AG08395 (cell line): ENCODE measurements around the gene AFAP1.

Experiments
- DNase-seq: peaks from one replicate; pipeline ENCODE4 v3.0.0; 2012; ENCODE audit warnings: mixed read lengths, low spot score

AFAP1 gene

GRCh38 chr4:7910952-7911578 lies 28.6 kb downstream of the AFAP1 start:
- DNase-seq, result peak; percentile 83

GRCh38 chr4:7910263-7910896 lies 29.3 kb downstream of the AFAP1 start:
- peak; percentile 51 for DNase-seq

GRCh38 chr4:7909463-7910262 lies 30.0 kb downstream of the AFAP1 start:
- no peak for DNase-seq

GRCh38 chr4:7908668-7909067 lies 31.0 kb downstream of the AFAP1 start:
- DNase-seq, result no peak

GRCh38 chr4:7907142-7907541 lies 32.5 kb downstream of the AFAP1 start:
- DNase-seq, result no peak

- DNase-seq, result no peak
Observed at GRCh38 chr4:7906171-7906701, 33.4 kb downstream of the AFAP1 start.

- peak; percentile 69 for DNase-seq
Observed at GRCh38 chr4:7904952-7905915, 34.4 kb downstream of the AFAP1 start.

GRCh38 chr4:7903791-7904516 lies 35.7 kb downstream of the AFAP1 start:
- DNase-seq, result peak; percentile 71

- DNase-seq, result no peak
Observed at GRCh38 chr4:7902826-7903225, 36.8 kb downstream of the AFAP1 start.

GRCh38 chr4:7902101-7902553 lies 37.5 kb downstream of the AFAP1 start:
- DNase-seq, result no peak

- no peak for DNase-seq
Observed at GRCh38 chr4:7901311-7901885, 38.3 kb downstream of the AFAP1 start.

GRCh38 chr4:7900334-7900909 lies 39.2 kb downstream of the AFAP1 start:
- no peak for DNase-seq

- DNase-seq, result no peak
Observed at GRCh38 chr4:7899184-7899869, 40.3 kb downstream of the AFAP1 start.

GRCh38 chr4:7898385-7898784 lies 41.3 kb downstream of the AFAP1 start:
- DNase-seq, result no peak

GRCh38 chr4:7897811-7898210 lies 41.9 kb downstream of the AFAP1 start:
- DNase-seq, result no peak

GRCh38 chr4:7894677-7895181 lies 44.9 kb downstream of the AFAP1 start:
- DNase-seq, result no peak

GRCh38 chr4:7894098-7894676 lies 45.5 kb downstream of the AFAP1 start:
- DNase-seq, result no peak

- no peak for DNase-seq
Observed at GRCh38 chr4:7893539-7893938, 46.1 kb downstream of the AFAP1 start.
